CD1c-positive myeloid dendritic cell (primary cell): Measurements from ENCODE around the gene TBCA.

ENCODE experiments used
- DNase-seq: peaks from one replicate; pipeline ENCODE4 v3.0.0-alpha.2; 2016; ENCODE audit errors: extremely low spot score

Gene TBCA

DNA sequence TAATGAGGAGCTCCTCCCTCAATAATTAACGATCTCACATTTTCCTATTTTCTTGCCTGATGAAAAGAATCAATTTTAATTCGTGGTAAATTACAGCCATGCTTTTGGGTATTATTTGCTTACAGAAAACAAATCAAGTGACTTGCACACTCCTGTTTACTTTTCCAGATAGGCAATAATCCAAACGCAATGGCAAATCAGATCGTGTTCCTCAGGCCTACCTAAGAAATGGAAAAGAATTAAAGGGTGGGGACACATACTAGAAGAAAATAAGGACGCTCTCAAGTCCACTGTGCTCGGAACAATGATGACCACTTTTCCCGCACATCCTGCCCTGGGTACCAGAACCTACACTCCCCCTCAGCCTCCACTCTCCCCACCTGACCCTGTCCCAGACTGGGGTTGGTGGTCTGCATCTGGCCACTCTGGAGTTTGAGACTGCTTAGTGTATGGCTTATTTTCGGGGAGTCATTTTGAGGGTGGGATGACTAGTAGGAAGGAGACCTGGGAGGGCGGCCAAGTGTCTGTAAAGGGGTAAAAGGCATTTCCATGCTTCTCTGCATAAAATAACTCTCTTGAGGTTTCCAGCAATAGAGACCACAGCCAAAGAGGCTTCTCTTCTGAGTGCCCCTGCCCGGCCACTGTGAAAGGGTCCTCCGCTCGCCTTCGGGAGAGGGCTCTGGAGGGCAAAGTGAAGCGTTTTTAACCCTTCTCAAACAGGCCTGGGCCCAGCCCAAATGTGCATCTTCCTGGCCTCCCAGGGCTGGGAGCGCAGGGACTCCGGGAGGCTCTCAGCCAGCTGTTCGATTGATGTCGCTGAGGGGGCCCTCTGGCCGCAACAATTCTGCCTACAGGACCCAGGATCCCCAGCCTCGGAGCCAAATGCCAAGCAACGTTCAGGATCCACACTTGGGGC, 133.1 kb downstream of the TBCA start:
- DNase-seq: no peak

DNA sequence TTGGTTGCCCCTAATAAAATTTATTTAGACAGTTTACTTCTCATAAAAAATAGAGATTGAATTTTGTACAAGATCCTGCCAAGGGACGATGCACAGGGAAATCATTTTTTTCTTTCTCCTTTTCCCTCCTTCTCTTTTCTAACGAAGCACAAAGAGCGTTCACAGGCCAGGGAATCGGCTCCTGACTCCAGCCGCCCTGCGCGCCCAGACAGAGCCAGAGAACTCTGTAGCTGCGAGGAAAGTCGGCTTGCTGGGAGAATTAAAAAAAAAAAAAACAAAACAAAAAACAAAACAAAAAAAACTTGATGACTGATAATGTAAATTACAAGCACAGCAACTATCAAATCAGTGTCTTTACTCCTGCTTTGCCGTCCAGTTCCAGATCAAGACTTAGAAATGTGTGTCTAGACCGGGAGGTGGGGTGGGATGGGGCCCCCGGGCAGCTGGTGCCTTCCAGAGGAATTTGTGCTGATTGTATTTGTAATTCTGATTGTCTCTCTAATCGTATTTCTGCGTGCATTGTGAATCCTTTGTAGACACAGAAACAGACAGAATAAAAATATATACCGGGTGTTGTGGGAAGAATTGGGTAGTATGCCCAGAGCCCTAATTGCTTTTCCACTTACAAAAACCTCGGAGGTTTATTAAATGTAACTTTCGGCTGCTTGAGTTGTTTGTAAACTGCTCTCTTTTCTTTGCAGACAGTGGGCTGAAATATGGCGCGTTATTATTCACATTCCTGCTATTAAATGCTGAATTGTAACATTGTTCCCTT, 134.0 kb downstream of the TBCA start:
- DNase-seq: no peak

DNA sequence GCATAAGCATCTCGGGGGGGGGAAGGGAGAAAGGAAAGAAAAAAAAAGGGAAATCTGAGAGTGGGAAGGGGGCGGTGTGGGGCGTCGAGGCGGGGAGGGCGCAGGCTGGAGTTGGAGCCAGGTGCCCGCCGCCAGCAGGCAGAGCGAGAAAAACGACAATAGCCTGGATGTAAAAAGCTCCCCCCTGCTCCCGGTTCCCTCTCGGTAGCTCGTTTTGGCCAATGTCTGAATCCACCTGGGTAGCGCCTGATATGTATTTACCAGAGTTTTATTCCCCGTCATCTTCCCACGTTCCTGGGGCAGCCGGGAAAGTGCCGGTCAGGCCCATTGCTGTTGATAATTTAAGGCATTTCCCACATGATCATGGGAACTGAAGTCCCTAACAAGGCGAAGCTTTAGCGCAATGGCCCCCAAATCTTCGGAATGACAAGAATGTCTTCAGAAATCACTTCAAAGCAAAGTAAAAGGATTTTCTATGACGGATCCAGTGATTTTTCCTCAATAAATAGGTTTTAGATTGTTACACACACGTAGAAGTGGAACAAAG, 134.7 kb downstream of the TBCA start:
- no peak for DNase-seq
